GM10847 (cell line): ENCODE measurements around the gene PHF20.

Experiments used
- POLR2A ChIP-seq: IDR thresholded peaks from 2 replicates; pipeline ENCODE4 v1.6.1; 2011; ENCODE audit not compliant: insufficient read length; ENCODE audit errors: extremely low read depth

Gene PHF20

GRCh38 chr20:35854713-35855348, 83.0 kb downstream of the PHF20 start:
- TF ChIP-seq POLR2A, result no peak

DNA sequence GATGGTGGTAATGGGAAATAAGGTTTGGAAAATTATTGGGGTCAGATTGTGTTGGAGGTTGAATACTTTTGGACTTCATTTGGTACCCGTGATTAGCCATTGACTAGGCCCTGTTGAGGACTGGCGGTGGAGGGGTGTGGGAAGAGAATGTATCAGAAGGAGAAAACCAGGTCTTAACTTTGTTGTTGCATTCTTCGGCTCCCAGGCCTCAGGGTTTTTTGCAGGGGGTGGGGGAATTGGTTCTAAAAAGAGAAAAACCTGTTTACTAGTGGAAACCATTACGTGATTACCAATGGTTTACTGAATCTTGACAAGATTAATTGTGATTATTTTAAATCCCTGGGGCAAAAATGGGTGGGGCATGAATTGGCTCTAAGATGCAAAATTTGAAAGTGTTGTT, 85.1 kb downstream of the PHF20 start:
- no peak for TF ChIP-seq POLR2A

DNA sequence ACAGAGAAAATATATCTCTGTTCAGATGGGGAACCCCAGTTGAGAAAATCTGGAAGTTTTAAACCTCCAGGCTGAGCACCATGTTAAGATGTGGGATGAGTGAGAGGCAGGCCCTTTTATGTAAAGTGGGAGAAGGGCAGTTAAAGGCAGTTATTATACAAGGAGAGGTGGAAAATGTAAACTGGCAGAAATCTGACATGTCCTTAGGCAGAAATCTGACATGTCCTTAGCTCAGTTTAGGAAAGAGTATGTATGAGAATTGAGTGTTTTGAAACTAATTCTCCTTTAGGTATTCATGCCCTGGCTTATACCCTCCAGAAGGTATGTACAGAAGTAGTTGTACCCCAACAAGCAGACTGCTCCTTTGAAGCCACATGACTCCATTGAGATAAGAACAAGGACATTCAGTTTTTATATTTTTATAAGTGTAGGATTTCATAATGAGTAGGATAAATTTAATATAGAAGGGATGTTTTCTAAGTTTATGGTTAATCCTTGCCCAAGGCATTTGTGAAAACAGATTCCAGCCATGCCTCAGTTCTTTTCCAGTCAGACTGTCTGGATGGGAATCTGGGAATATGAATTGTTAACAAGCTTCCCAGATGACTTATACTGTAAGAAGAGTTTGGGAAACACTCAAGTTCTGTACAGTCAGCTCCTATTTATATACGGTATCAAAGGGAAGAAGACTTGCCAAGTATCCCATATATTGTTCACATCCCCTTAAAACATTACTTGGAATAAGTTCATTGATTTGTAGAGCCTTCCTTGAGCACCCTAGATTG, 94.8 kb downstream of the PHF20 start:
- no peak for TF ChIP-seq POLR2A

- no peak for TF ChIP-seq POLR2A
These were observed 98.9 kb downstream of the PHF20 start for GRCh38 chr20:35870541-35871258.

- no peak for TF ChIP-seq POLR2A
These were observed 99.5 kb downstream of the PHF20 start for GRCh38 chr20:35871259-35871771.

DNA sequence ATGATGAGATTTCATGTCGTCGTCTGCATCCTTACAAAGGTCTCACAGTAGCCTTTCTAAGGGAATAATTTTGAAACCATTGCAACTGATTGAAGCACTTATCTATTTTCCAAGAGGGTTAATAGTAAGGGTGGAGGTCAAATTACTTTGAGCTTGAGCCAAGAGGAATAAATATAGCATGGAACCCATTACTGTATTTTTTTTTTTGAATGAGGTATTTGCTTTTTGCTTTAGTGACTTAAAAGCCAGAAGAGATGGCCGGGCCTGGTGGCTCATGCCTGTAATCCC, 104.2 kb downstream of the PHF20 start:
- TF ChIP-seq POLR2A, result no peak

DNA sequence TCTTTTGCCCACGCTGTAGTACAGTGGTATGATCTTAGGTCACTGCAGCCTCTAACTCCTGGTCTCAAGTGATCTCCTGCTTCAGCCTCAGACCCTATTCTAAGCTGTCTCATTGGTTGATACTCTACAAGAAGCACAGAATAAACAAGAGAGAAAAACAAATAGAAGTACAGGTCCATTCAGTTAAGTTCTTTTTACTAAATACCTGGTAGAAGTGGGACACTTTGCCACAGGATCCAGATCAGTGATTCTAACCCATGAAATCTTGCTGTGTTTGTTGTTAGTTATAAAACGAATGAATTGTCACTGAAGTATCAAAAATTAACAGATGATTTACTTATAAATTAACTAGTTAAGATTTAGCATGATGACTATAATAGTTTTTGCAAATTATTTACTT, 105.8 kb downstream of the PHF20 start:
- no peak for TF ChIP-seq POLR2A

DNA sequence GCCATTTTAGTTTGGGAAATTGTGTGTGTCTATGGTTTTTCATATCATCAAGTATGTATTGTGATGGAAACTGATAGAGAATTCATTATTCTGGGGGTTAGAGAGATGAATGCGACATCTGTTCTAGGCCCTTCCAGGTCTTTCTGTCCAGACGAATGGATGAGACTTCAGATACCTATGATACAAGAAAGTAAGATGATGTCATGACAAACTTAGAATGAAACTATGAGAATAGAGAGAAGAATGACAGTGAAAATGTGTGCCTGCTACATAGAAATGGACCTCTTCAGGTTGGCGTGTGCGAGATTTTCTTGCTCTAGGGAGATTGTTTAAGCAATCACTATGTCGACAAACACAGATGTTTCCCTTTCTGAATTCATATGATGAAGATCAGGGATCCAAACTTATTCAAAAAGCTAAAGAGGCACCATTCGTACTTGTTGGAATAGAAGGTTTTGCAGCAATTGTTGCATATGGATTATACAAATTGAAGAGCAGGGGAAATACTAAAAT, 106.4 kb downstream of the PHF20 start:
- no peak for TF ChIP-seq POLR2A

DNA sequence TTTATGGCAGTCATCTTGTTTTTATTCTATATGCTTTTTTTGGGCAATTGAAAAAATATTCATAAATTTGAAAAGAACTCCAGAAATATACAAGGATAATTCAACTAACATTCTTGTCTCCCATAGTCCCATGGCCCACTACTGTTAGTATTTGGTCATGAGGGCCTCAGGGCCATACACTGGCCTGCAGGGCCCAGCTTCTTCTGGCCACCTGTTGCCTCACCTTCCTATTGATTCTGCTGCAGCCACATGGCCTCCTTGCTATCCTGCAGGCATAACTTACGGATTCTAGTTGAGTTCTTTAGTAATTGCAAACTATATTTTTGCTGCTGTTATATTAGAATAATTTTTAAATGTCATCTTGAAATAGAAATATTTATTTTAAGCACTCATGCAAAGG, 109.9 kb downstream of the PHF20 start:
- no peak for TF ChIP-seq POLR2A

GRCh38 chr20:35883336-35883777, 111.5 kb downstream of the PHF20 start:
- TF ChIP-seq POLR2A, result no peak

GRCh38 chr20:35883778-35884540, 112.1 kb downstream of the PHF20 start:
- TF ChIP-seq POLR2A, result no peak

DNA sequence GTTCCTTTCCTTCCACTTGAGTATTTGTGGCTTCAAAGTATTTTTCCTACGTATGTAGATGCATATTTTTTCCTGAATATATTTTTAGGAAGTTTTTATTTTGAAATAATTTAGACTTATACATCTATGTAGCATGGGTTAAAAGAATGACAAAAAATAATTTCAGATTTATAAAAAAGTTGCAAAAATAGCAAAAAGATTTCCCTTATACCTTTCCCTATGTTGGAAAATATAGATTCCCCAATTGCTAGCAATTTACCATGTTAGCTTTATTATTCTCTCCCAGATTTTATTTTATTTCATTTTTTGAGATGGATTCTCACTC, 112.7 kb downstream of the PHF20 start:
- TF ChIP-seq POLR2A, result no peak

GRCh38 chr20:35885212-35885611, 113.4 kb downstream of the PHF20 start:
- no peak for TF ChIP-seq POLR2A

DNA sequence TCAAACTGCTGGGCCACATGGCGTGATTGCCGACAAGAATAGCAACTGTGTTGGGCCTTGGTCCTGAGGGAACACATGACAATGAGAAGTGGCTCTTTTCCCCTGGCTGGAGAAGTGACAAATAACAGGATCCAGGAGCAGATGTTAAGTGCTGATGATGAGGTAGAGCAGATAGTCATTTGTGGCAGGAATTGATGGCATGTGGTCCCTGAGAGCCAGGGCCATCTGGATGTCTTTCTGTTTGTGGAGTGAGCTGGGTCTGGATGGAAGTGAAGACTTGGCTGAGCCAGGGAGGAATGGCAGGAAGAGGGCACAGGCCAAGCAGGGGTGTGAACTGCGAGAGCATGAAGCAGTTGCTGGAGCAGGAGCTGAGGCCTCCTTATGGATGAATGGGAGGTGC, 114.7 kb downstream of the PHF20 start:
- TF ChIP-seq POLR2A, result no peak

DNA sequence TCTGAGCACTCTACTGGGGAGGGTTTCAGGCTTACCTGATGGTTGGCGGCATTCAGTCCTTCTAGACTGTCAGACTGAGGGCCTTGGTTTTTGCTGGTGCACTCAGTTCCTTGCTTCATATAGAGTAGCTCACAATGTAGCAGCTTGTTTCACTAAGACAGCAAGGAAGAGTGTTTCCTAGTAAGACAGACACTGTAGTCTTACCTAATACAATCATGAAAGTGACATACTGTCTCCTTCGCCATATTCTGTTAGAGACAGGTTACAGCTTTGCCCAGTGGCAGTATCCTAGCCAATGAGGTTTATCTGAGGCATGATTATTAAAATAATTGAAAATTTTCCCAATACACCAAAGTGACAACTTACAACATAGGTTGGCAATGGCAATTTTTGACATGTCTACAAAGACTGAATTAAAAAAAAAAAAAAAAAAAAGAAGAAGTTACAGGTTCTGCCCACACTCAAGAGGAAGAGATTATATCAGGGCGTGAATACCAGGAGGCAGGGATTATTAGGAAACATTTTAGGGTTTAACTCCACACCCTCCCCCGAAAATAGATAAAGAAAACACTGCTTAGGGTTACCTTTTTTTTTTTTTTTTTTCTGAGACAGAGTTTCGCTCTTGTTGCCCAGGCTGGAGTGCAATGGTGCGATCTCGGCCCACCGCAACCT, 115.7 kb downstream of the PHF20 start:
- no peak for TF ChIP-seq POLR2A

DNA sequence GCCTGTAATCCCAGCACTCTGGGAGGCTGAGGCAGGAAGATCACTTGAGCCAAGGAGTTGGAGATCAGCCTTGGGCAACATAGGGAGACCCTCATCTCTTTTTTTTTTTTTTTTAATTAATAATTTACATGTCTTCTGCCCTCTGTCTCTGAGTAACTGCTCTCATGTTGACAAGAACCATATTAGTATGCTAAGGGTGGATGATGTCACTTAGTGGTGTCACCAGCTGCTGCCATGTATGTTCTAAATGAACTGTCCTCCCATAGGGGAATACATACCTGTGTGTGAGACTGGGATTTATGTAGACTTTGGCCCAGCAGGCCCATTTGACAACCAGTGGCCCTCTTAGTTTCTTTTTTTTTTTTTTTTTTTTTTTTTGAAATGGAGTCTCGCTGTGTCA, 116.8 kb downstream of the PHF20 start:
- TF ChIP-seq POLR2A, result no peak
